ENCODE data around the gene TDRD9.

GRCh38 chr14:104082807-104083206 is 154.6 kb downstream of the TDRD9 start:
- no peak for TF ChIP-seq CTCF (IDR thresholded peaks at IDR 0.05)
- TF ChIP-seq POLR2A (IDR thresholded peaks at IDR 0.05) = no peak
- TF ChIP-seq EP300 (IDR thresholded peaks at IDR 0.05) = no peak
